Measurements from ENCODE around the gene UBR4. TPM values are rescaled to one million over a fixed set of nuclear protein-coding genes. Genes with fewer than 3 reads are reported as not detected.

UBR4 gene
- total RNA-seq, 6 experiments from 2014 or later = 73.0 to 132 (median 90.1) TPM

DNA sequence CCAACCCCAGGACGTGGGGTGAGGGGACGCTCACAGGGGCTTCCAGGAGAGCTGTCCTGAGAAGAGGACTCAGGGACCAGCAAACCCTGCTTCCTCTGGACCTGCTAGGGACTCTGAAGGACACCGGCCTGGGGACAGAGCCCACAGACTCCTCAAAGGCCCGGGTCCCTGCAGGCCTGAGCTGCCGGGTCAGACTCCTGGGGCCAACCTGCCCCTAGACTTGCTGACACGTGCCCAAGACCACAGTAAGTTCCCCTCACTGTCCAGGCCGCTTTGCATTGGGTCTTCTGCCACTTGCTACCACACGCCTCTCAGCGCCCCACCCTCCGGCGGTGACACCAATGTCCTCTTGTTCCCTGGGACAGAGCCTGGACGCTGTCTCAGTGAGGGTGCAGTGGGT is 146.9 kb downstream of the UBR4 start:
- Histone ChIP-seq H3K4me3 (no peak overlapping the region), H3K9me3 (no peaks in the 10 kb centered on the region), H3K27me3 (no peaks in the 10 kb centered on the region), H3K27ac (no peak overlapping the region), H3K36me3 (no peaks in the 10 kb centered on the region), H3K4me1 (peaks cover 0 to 41% (median 19%) of the 10 kb centered on the region in 4 donors)
- TF ChIP-seq, protein P1, sequence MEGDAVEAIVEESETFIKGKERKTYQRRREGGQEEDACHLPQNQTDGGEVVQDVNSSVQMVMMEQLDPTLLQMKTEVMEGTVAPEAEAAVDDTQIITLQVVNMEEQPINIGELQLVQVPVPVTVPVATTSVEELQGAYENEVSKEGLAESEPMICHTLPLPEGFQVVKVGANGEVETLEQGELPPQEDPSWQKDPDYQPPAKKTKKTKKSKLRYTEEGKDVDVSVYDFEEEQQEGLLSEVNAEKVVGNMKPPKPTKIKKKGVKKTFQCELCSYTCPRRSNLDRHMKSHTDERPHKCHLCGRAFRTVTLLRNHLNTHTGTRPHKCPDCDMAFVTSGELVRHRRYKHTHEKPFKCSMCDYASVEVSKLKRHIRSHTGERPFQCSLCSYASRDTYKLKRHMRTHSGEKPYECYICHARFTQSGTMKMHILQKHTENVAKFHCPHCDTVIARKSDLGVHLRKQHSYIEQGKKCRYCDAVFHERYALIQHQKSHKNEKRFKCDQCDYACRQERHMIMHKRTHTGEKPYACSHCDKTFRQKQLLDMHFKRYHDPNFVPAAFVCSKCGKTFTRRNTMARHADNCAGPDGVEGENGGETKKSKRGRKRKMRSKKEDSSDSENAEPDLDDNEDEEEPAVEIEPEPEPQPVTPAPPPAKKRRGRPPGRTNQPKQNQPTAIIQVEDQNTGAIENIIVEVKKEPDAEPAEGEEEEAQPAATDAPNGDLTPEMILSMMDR (IDR thresholded peaks at IDR 0.05) = no peak
- TF ChIP-seq POLR2A (IDR thresholded peaks at IDR 0.05) = no peak
- no peak for DNase-seq
- 100% methylated on average over 3 of the region's 12 CpGs for WGBS (ENCODE audit: insufficient coverage, low coverage, low lambda C conversion rate, missing lambda C conversion rate)
- intact Hi-C loops (cut with DNase I) = no loop called here
- no peak for ATAC-seq

DNA sequence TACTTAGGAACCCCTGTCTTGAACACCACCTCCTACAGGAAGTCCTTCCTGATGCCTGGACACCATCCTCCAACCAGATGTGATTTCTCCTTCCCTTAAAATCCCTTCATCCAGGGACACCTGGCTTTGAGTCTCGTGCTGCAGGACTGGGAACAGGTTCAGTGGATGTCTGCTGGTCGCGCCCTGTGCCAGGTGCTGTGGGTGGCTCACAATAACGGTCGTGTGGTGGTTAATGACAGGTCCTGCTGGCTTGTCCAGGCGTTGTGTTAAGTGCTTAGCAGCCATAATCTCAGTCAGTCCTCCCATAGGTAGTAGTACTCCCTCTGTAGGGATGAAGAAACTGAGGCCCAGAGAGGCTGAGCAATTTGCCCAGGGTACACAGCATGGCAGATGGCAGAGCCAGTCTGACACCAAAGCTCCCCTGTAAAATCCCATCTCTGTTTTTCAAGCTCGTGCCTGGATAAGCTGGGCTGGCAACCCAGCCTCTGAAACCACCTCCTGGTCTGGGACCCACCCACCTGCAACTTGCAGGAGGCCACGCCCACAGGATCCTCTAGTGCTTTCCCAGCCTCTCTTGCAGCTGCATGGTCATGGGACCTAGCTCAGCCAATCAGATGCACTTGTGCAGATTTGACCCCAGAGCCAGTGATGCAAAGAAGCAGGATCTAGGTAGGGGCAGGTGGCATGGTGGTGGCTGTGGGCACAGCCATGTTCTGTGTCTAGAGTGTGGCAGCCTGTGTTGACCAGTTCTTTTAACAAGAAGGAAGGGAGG is 147.6 kb downstream of the UBR4 start:
- H3K27ac ChIP-seq = no peak overlapping the region
- no peaks in the 10 kb centered on the region for H3K36me3 ChIP-seq
- peaks cover 0 to 35% (median 16%) of the 10 kb centered on the region in 4 donors for H3K4me1 ChIP-seq
- DNase-seq (no peak), ATAC-seq (no peak)
- H3K9me3 ChIP-seq = no peaks in the 10 kb centered on the region
- no peaks in the 10 kb centered on the region for H3K27me3 ChIP-seq
- 82% methylated on average over 7 of the region's 8 CpGs for WGBS (ENCODE audit: insufficient coverage, low coverage, low lambda C conversion rate, missing lambda C conversion rate)
- H3K4me3 ChIP-seq = no peak overlapping the region
- TF ChIP-seq POLR2A (IDR thresholded peaks at IDR 0.05) = no peak
- TF ChIP-seq, protein P1 (IDR thresholded peaks at IDR 0.05) = no peak
- intact Hi-C loops (cut with DNase I) = no loop called here

DNA sequence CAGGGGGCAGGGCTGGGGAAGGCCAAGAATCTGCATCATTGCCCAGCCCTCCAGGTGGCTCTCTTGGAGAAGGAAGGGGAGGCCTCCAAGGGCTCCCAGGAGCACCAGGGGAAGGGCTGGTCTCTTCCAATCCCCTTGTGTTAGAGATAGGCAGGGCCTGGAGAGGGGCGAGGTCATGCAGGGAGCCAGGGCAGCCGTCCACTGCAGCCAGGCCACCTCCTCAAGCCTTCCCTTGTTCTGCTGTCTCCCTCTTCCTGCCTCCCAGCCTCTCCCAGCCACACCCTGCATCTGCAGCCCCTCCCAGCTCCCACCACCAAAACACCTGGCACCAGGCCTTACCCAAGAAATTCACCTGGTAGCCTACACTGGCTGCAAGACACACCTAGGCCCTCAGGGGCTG is 148.3 kb downstream of the UBR4 start:
- ATAC-seq (no peak), DNase-seq (no peak)
- Histone ChIP-seq H3K9me3 (no peaks in the 10 kb centered on the region), H3K4me3 (no peak overlapping the region), H3K27me3 (no peaks in the 10 kb centered on the region), H3K4me1 (peaks cover 0 to 28% (median 12%) of the 10 kb centered on the region in 4 donors), H3K36me3 (no peaks in the 10 kb centered on the region), H3K27ac (no peak overlapping the region)
- TF ChIP-seq POLR2A (IDR thresholded peaks at IDR 0.05) = no peak
- TF ChIP-seq, protein P1 (IDR thresholded peaks at IDR 0.05) = no peak
- WGBS (ENCODE audit: insufficient coverage, low coverage, low lambda C conversion rate, missing lambda C conversion rate) = no CpG with 5 or more reads among the region's 2 CpGs
- intact Hi-C loops (cut with DNase I) = no loop called here

DNA sequence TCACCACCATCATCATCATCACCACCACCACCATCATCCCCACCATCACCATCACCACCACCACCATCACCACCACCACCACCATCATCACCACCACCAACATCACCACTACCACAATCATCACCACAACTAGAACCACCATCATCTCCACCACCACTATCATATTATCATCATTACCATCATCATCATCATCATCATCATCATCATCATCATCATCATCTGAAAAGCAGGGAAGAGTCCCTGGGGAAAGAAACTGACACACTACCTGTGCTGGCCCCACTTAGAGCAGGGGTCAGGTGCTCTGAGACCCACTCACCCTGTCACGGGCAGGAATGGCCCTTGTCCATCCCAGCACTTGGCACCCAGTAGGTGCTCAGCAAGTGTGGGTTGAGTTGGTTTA is 148.7 kb downstream of the UBR4 start:
- no peak for TF ChIP-seq POLR2A (IDR thresholded peaks at IDR 0.05)
- TF ChIP-seq, protein P1 (IDR thresholded peaks at IDR 0.05) = no peak
- DNase-seq = no peak

More for the DNA sequence above, 148.7 kb downstream of the UBR4 start:
- Histone ChIP-seq H3K27ac (no peak overlapping the region), H3K4me3 (no peak overlapping the region), H3K4me1 (peaks cover 0 to 24% (median 10%) of the 10 kb centered on the region in 4 donors), H3K27me3 (no peaks in the 10 kb centered on the region), H3K36me3 (no peaks in the 10 kb centered on the region), H3K9me3 (no peaks in the 10 kb centered on the region)
- ATAC-seq = no peak
- 80% methylated on average over 1 of the region's 1 CpG for WGBS (ENCODE audit: insufficient coverage, low coverage, low lambda C conversion rate, missing lambda C conversion rate)
- intact Hi-C loops (cut with DNase I) = no loop called here
